ENCODE results near the gene UGT1A7.

Gene UGT1A7

GRCh38 chr2:233817361-233817911, 135.7 kb downstream of the UGT1A7 start:
- DNase-seq (ENCODE audit: low read depth in 2 of 2): no peak

- no peak for DNase-seq (ENCODE audit: low read depth in 2 of 2)
These were observed 136.4 kb downstream of the UGT1A7 start for GRCh38 chr2:233817995-233818638.

GRCh38 chr2:233818639-233819621, 137.2 kb downstream of the UGT1A7 start:
- no peak for DNase-seq (ENCODE audit: low read depth in 2 of 2)

DNA sequence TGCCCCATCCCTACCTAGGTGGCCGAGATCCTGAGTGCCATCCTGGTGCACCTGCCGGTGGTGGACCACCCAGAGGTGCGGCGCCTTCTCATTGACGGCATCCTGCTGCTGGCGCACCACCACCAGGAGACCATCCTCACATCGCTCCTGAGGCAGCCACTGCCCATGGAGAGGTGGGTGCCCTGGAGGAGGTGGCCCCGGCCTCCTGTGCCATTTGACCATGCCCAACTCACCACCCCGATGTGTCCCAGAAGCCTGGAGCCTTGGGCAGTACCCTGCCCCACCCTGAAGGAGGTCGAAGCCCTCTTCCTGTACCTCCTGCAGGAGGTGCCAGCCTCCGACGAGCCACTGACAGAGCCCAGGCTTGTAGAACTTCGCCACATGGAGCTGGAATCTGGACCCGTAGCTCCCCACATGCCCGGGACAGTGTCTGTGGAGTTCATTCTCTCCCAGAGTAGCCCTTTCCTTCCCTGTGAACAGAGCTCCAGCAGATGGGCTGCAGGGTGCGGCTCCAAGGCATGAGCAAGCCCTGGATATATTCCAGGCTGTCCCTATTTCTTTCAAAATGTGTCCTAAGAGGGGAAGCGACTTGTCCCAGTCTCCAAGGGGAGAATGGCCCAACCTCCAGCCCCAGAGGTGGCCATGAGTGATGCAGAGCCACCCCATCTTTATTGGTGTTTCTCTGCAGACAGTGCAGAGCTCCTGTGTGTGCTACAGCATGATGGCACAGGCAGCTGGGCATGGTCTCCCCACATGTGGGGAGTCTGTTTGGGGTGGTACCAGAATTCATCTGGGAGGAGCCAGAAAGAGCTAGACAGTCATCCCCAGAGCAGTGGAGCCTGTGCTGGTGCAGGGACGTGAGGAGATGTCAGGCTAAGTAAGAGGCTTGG, 138.4 kb downstream of the UGT1A7 start:
- DNase-seq (ENCODE audit: low read depth in 2 of 2): no peak

- DNase-seq (ENCODE audit: low read depth in 2 of 2): no peak
These were observed 139.0 kb downstream of the UGT1A7 start for GRCh38 chr2:233820774-233821105.

GRCh38 chr2:233821196-233821595, 139.5 kb downstream of the UGT1A7 start:
- no peak for DNase-seq (ENCODE audit: low read depth in 2 of 2)

- no peak for DNase-seq (ENCODE audit: low read depth in 2 of 2)
These were observed 140.0 kb downstream of the UGT1A7 start for GRCh38 chr2:233821709-233822100.

DNA sequence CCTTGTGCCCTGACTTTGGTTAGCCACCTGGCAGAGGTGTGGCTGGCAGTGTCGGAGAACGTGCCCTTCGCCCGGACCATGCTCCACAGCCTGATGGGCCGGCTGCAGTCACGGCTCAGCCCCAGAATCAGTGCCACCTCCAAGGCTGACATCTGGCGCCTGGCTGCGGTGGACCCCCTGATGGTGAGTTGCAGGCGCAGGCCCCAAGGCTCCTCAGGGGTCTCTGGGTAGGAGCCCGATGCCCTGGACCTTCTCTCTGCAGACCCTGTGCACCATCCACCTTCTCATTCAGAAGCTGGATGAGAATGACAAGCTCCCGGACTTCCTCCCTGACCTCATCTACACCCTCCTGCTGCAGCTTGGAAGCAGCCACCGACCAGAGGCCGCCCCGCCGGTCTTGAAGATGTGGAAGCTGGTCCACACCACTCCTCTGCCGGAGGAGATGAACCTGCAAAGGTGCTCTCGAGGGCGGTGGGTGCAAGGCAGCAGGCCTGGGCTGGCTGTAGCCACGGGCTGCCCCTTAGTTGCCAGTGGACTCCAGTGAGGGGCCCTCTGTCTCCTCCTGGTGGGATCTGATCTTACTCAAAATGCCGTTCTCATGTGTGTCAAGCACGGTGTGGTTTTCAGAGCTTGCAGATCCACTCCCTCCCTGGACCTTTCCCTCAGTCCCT, 140.5 kb downstream of the UGT1A7 start:
- no peak for DNase-seq (ENCODE audit: low read depth in 2 of 2)

Measured in stimulated activated CD4-positive, alpha-beta T cell treated with anti-CD3 and anti-CD28 coated beads, Interleukin-15, amount 100 ng/mL, for 48 hours (primary cell).